ACC112 (cell line): ENCODE results near the gene RAPSN.

ENCODE experiments used
- H2AFZ ChIP-seq: fragments of 200-600 bp; sonication (generic); one replicate; pipeline ENCODE4 v1.6.0; 2017; ENCODE audit warnings: antibody characterized with exemption, low read length; ENCODE audit not compliant: unreplicated experiment
- H3K27ac ChIP-seq: fragments of 200-600 bp; sonication (generic); 2 replicates; pipeline ENCODE4 v1.5.1; 2014; ENCODE audit warnings: low read depth, mild to moderate bottlenecking, antibody characterized with exemption, low read length, moderate library complexity
- H3K27me3 ChIP-seq: fragments of 200-600 bp; sonication (generic); 2 replicates; pipeline ENCODE4 v1.6.1; 2014; ENCODE audit warnings: mild to moderate bottlenecking, antibody characterized with exemption, low read length, moderate library complexity, mixed read lengths; ENCODE audit not compliant: insufficient read depth
- H3K36me3 ChIP-seq: fragments of 200-600 bp; sonication (generic); 2 replicates; pipeline ENCODE4 v1.6.1; 2016; ENCODE audit warnings: mild to moderate bottlenecking, antibody characterized with exemption, low read length, moderate library complexity, mixed read lengths; ENCODE audit not compliant: insufficient read depth
- H3K4me1 ChIP-seq: fragments of 200-600 bp; sonication (generic); one replicate; pipeline ENCODE4 v1.6.1; 2016; ENCODE audit warnings: low read length, mixed read lengths; ENCODE audit not compliant: insufficient read depth, unreplicated experiment, control insufficient read depth
- H3K4me3 ChIP-seq: fragments of 200-600 bp; sonication (generic); 2 replicates; pipeline ENCODE4 v1.5.1; 2014; ENCODE audit warnings: mild to moderate bottlenecking, low read depth, low read length
- H3K79me2 ChIP-seq: fragments of 200-600 bp; sonication (generic); one replicate; pipeline ENCODE4 v1.6.0; 2016; ENCODE audit warnings: low read length; ENCODE audit not compliant: control insufficient read depth, unreplicated experiment, insufficient read depth

RAPSN gene

GRCh38 chr11:47395223-47396048 lies 53.5 kb downstream of the RAPSN start:
- no peak overlapping the region for H2AFZ ChIP-seq
- H3K4me3 ChIP-seq: no peak overlapping the region
- no peaks in the 10 kb centered on the region for H3K27me3 ChIP-seq
- peaks cover 18% of the 10 kb centered on the region for H3K4me1 ChIP-seq
- no peak overlapping the region for H3K27ac ChIP-seq
- H3K36me3 ChIP-seq: no peaks in the 10 kb centered on the region
- no peaks in the 10 kb centered on the region for H3K79me2 ChIP-seq

- no peak overlapping the region for H3K27ac ChIP-seq
- H3K4me3 ChIP-seq: no peak overlapping the region
- no peaks in the 10 kb centered on the region for H3K79me2 ChIP-seq
- no peak overlapping the region for H2AFZ ChIP-seq
- no peaks in the 10 kb centered on the region for H3K27me3 ChIP-seq
- H3K4me1 ChIP-seq: peaks cover 15% of the 10 kb centered on the region
- no peaks in the 10 kb centered on the region for H3K36me3 ChIP-seq
Observed at GRCh38 chr11:47394322-47395222, 54.4 kb downstream of the RAPSN start.

DNA sequence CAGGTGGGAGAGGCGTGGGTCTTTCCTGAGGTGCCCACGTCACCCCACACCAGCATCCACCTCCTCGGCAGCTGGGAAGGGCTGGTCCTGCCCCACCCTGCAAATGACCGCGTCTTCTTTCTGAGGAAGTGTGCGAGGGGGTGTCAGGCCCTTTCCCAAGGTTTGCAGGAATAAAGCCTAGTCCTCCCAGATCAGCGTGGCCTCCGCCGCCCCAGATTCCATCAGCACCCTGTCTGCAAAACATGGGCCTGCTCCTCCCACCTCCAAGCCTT lies 55.0 kb downstream of the RAPSN start:
- Histone ChIP-seq H3K27ac (no peak overlapping the region), H3K79me2 (no peaks in the 10 kb centered on the region), H3K36me3 (no peaks in the 10 kb centered on the region), H3K4me1 (peaks cover 15% of the 10 kb centered on the region), H3K4me3 (no peak overlapping the region), H2AFZ (no peak overlapping the region), H3K27me3 (no peaks in the 10 kb centered on the region)

- Histone ChIP-seq H3K27me3 (no peaks in the 10 kb centered on the region), H3K4me1 (peaks cover 15% of the 10 kb centered on the region), H3K36me3 (no peaks in the 10 kb centered on the region), H3K4me3 (no peak overlapping the region), H3K79me2 (no peaks in the 10 kb centered on the region), H3K27ac (no peak overlapping the region), H2AFZ (peak overlapping the region; percentile 70)
Observed at GRCh38 chr11:47393163-47394049, 55.5 kb downstream of the RAPSN start.

DNA sequence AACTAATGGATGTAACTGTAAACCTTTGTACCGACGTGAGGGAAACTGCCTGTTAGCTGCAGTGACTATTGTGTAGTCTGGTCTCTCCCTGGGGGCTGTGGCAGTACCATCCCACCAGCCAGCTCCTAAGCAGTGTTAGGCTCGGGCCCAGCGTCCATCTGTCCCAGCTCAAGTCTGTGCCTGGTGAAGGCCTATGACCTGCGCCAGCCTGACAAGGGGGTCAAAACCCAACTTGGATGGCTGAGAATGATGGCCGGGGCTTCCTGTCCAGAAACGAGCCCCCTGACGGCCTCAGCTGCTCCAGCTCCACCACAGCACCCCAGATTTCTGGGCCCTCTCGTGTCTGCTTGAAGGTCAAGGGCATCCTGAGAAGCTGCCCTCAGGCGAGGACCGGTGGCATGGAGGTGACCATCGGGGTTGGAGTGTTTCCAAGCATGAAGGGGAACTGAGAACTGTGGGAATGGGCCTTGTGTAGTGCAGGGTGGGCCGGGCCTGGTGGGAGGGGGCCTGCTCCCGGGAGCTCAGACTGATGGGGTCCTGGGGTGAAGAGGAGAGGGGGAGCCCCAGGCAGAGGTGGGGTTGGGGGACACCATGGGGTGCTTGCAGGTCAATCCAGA lies 56.3 kb downstream of the RAPSN start:
- Histone ChIP-seq H3K79me2 (no peaks in the 10 kb centered on the region), H3K27ac (no peak overlapping the region), H3K4me1 (peaks cover 15% of the 10 kb centered on the region), H2AFZ (no peak overlapping the region), H3K36me3 (no peaks in the 10 kb centered on the region), H3K27me3 (no peaks in the 10 kb centered on the region), H3K4me3 (no peak overlapping the region)

GRCh38 chr11:47391711-47392432 lies 57.1 kb downstream of the RAPSN start:
- H3K27ac ChIP-seq: no peak overlapping the region
- H3K27me3 ChIP-seq: no peaks in the 10 kb centered on the region
- H3K36me3 ChIP-seq: no peaks in the 10 kb centered on the region
- no peaks in the 10 kb centered on the region for H3K79me2 ChIP-seq
- no peak overlapping the region for H2AFZ ChIP-seq
- H3K4me1 ChIP-seq: peaks cover 15% of the 10 kb centered on the region
- H3K4me3 ChIP-seq: no peak overlapping the region

GRCh38 chr11:47391077-47391583 lies 57.8 kb downstream of the RAPSN start:
- Histone ChIP-seq H2AFZ (no peak overlapping the region), H3K79me2 (no peaks in the 10 kb centered on the region), H3K27me3 (no peaks in the 10 kb centered on the region), H3K36me3 (no peaks in the 10 kb centered on the region), H3K4me1 (peaks cover 15% of the 10 kb centered on the region), H3K27ac (no peak overlapping the region), H3K4me3 (no peak overlapping the region)

GRCh38 chr11:47390422-47390760 lies 58.5 kb downstream of the RAPSN start:
- Histone ChIP-seq H3K27ac (no peak overlapping the region), H2AFZ (no peak overlapping the region), H3K79me2 (no peaks in the 10 kb centered on the region), H3K4me3 (no peak overlapping the region), H3K27me3 (no peaks in the 10 kb centered on the region), H3K36me3 (no peaks in the 10 kb centered on the region), H3K4me1 (peaks cover 15% of the 10 kb centered on the region)

DNA sequence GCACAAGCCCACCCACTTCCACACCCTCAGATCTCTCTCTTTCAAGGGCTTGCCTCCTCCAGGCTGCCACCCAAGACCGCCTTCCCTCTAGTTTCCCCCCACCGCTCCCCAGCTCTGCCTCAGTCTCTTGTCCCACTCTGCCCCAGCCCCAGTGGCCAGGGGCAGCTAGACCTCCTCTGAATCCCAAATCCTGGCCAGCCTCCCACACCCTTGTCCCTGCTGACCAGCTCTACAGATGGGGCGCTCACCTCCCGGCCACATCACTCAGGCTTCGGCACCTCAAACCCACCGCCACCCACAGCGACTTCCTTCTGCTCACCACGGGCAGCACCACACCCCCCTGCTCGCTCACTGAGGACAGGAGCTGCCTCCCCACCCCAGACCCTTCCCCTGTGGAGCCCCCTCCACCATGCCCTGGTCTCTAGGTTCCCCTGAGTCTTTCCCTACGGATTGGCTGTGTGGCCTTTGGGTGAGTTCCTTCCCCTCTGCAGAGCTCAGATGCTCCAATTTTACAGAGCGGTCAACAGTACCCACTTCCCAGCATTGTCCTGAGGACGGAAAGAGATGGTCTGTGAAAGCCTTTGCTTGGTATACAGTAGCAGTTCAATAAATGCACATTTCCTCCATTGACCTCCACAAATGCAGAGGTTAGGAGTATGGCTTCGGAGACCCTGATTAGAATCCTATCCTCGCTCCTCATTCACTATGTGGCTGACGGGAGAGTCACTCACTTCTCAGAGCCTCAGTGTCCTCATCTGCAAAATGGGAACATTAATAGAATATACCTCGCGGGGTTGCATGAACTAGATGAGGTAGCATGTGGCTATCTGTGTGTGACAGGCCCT lies 59.1 kb downstream of the RAPSN start:
- Histone ChIP-seq H3K27ac (no peak overlapping the region), H3K4me1 (peaks cover 15% of the 10 kb centered on the region), H3K79me2 (no peaks in the 10 kb centered on the region), H3K27me3 (no peaks in the 10 kb centered on the region), H2AFZ (no peak overlapping the region), H3K4me3 (no peak overlapping the region), H3K36me3 (no peaks in the 10 kb centered on the region)
